IPS DF 6.9 (cell line): Measurements from ENCODE around the gene TFF2.

Source experiments
- DNase-seq: peaks from one replicate; pipeline ENCODE4 v3.0.0-alpha.2; 2013; ENCODE audit warnings: low read depth, low spot score
- H3K27ac ChIP-seq: one replicate; pipeline ENCODE4 v1.5.1; 2013; ENCODE audit warnings: low read length, control low read depth
- H3K27me3 ChIP-seq: 2 replicates; pipeline ENCODE4 v1.6.1; 2013; ENCODE audit warnings: mild to moderate bottlenecking, low read length; ENCODE audit not compliant: control insufficient read depth, insufficient read depth
- H3K36me3 ChIP-seq: 2 replicates; pipeline ENCODE4 v1.6.1; 2013; ENCODE audit warnings: low read length; ENCODE audit not compliant: control insufficient read depth, insufficient read depth
- H3K4me1 ChIP-seq: 2 replicates; pipeline ENCODE4 v1.6.1; 2013; ENCODE audit warnings: low read length; ENCODE audit not compliant: control insufficient read depth, insufficient read depth
- H3K4me3 ChIP-seq: 2 replicates; pipeline ENCODE4 v1.5.1; 2013; ENCODE audit warnings: mild to moderate bottlenecking, low read length
- H3K9me3 ChIP-seq: 2 replicates; pipeline ENCODE4 v1.6.1; 2013; ENCODE audit warnings: low read length, inconsistent platforms; ENCODE audit not compliant: control insufficient read depth, insufficient read depth
- WGBS: extraction: QIAGEN DNeasy Blood & Tissue Kit; methylation state at CpG from one replicate; pipeline ENCODE4 v1.1.7; 2013; ENCODE audit warnings: mixed read lengths, missing lambda C conversion rate; ENCODE audit not compliant: insufficient read length, insufficient coverage; 5-methylcytosine and 5-hydroxymethylcytosine counted together

The TFF2 gene

DNA sequence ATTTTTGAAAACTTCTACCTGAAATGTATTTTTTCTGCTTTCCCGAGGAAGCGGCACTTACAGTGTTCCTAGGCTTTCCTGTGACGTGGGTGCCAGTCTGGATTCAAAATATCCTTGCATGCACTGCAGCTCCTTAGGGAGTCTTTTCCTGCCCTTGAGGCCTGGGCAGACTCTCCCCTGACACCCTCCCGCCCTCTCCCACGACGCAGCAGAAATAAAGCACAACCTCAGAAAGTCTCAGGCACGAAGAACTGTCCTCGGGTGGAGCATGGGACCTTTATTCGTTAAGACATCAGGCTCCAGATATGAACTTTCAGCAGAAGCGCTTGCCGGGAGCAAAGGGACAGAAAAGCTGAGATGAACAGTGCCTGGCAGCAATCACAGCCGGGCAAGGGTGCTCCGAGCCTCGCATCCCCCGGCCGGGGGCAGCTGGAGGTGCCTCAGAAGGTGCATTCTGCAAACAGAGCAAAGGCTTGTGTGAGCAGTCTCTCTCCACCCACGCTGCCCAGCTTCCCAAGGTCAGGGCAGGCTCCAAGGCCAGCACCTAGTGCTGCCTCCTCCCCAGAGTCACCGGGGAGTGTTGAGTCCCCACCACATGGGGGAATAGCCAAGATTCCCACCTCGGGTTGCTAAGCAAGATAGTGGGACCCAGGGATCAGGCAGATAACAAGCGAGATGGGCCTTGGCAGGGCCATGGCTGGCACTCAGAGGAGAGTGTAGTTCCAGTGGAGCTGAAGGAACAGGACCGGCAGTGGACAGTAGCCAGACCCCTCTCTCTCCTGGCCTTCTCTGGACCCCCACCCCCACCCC, 38.8 kb downstream of the TFF2 start:
- no peak for DNase-seq
- Histone ChIP-seq H3K36me3 (no peaks in the 10 kb centered on the region), H3K4me1 (peaks cover 9% of the 10 kb centered on the region), H3K4me3 (no peak overlapping the region), H3K9me3 (no peaks in the 10 kb centered on the region), H3K27me3 (no peaks in the 10 kb centered on the region), H3K27ac (no peak overlapping the region)
- no CpG with 5 or more reads among the region's 21 CpGs for WGBS

GRCh38 chr21:42311160-42311559, 39.6 kb downstream of the TFF2 start:
- Histone ChIP-seq H3K27ac (no peak overlapping the region), H3K27me3 (no peaks in the 10 kb centered on the region), H3K36me3 (no peaks in the 10 kb centered on the region), H3K9me3 (no peaks in the 10 kb centered on the region), H3K4me3 (no peak overlapping the region), H3K4me1 (peaks cover 6% of the 10 kb centered on the region)
- WGBS, result no CpG with 5 or more reads among the region's 14 CpGs
- DNase-seq, result no peak

- Histone ChIP-seq H3K27ac (no peak overlapping the region), H3K4me3 (no peak overlapping the region), H3K36me3 (no peaks in the 10 kb centered on the region), H3K9me3 (no peaks in the 10 kb centered on the region), H3K4me1 (peaks cover 6% of the 10 kb centered on the region), H3K27me3 (no peaks in the 10 kb centered on the region)
- DNase-seq, result no peak
- WGBS, result no CpG with 5 or more reads among the region's 12 CpGs
These were observed 40.3 kb downstream of the TFF2 start for GRCh38 chr21:42310411-42311001.

DNA sequence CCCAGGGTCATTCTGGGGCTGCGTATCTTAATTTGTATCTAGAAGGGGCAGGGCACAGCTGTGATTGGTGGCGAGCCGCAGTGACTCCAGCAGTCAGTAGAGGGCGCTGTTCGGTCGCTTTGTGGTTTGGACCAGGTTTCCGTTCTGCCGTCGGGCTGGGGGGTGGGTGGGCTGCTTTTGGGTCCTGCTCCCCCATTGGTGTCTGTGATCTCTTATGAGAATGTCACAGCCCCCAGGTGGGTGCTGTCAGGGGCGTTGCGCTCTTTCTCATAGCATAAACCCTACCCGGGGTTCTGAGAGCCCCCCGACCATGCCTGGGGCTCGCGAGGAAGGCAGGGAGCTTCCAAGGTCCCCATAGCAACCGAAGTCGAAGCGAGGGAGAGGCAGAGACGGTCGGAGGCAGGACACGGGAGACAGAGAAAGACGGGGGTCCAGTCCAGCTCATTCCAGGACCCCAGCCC, 41.0 kb downstream of the TFF2 start:
- H3K4me1 ChIP-seq, result peaks cover 6% of the 10 kb centered on the region
- no CpG with 5 or more reads among the region's 22 CpGs for WGBS
- no peaks in the 10 kb centered on the region for H3K36me3 ChIP-seq
- no peaks in the 10 kb centered on the region for H3K27me3 ChIP-seq
- no peak overlapping the region; the same call in 1 of the 2 replicates for H3K4me3 ChIP-seq
- H3K9me3 ChIP-seq, result no peaks in the 10 kb centered on the region
- no peak overlapping the region for H3K27ac ChIP-seq
- DNase-seq, result peak; percentile 45

GRCh38 chr21:42308914-42309752, 41.7 kb downstream of the TFF2 start:
- Histone ChIP-seq H3K27me3 (no peaks in the 10 kb centered on the region), H3K27ac (no peak overlapping the region), H3K36me3 (no peaks in the 10 kb centered on the region), H3K4me1 (peaks cover 6% of the 10 kb centered on the region), H3K9me3 (no peaks in the 10 kb centered on the region), H3K4me3 (no peak overlapping the region)
- DNase-seq, result no peak
- no CpG with 5 or more reads among the region's 23 CpGs for WGBS

DNA sequence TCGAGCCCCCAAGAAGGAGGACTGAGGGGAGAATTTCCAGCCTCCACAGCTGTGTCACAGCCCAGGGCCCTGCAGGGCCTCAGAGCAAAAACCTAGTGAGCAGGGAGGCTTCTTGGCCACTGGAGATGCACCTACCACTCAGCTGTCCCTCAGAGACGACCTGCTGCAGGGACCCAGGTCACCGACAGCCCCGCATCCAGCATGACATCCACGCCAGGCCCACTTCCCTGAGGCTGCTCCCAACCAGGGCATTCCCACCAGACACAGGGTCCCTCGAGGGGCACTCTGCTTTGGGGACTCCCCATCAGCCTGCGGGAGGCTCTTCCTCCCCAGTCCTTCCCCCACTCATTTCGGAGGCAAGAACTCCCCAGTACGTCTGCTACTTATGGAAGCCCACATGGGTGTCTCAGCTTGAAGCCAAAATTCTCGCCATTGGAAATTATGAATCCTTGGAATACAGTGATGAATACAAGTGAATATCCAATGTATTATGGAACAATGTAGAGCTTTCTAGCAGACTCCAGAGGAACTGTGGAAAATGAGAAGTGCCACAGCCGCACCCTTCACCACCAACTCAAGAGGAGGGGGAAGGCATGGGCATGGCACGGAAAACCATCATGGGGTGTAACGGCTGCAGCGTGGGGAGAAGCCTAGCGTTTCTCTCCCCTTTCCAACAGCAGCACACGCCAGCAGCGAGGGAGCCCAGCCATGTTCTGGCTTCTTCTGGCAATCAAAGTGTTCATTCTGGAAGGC, 42.5 kb downstream of the TFF2 start:
- no peak overlapping the region for H3K4me3 ChIP-seq
- H3K27me3 ChIP-seq, result no peaks in the 10 kb centered on the region
- H3K9me3 ChIP-seq, result no peaks in the 10 kb centered on the region
- no peak overlapping the region for H3K27ac ChIP-seq
- no CpG with 5 or more reads among the region's 17 CpGs for whole genome bisulfite sequencing
- peaks cover 5% of the 10 kb centered on the region for H3K4me1 ChIP-seq
- H3K36me3 ChIP-seq, result no peaks in the 10 kb centered on the region
- no peak for DNase-seq

- H3K4me3 ChIP-seq, result no peak overlapping the region
- H3K9me3 ChIP-seq, result no peaks in the 10 kb centered on the region
- no peaks in the 10 kb centered on the region for H3K4me1 ChIP-seq
- H3K36me3 ChIP-seq, result no peaks in the 10 kb centered on the region
- DNase-seq, result no peak
- H3K27me3 ChIP-seq, result no peaks in the 10 kb centered on the region
- no peak overlapping the region for H3K27ac ChIP-seq
- no CpG with 5 or more reads among the region's 5 CpGs for WGBS
These were observed 43.7 kb downstream of the TFF2 start for GRCh38 chr21:42307106-42307505.

DNA sequence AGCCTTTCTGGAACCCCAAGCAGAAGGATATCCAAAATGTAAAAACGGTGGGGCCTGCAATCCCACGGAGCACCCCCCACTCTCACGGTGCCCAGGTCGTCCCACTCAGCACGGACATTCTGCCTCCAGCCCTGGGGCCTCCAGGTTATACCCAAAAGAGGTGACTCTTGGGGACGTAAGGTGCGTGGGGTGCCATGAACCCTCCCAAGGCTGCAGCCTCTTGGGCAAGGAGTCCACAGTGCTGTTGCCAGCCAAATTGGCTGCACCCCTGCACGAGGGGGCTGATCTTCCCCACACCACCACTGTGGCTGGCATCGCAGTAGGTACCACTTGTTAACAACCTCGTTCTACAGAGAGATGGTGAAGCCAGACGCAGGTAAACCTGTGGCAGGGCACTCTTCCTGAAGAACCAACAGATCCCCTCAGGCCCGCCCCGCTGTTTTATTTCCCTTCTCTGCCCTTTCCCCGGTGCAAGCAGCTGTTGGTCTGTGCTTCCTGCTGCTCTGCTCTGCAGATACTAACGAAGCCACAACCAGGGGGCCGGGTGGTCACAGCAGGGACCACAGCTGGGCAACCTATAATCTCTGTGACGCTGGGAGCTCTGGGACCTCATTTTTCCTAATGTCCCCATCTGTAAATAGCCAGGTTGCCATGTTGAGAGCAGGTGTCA, 44.3 kb downstream of the TFF2 start:
- Histone ChIP-seq H3K27me3 (no peaks in the 10 kb centered on the region), H3K9me3 (no peaks in the 10 kb centered on the region), H3K27ac (no peak overlapping the region), H3K4me1 (no peaks in the 10 kb centered on the region), H3K36me3 (no peaks in the 10 kb centered on the region), H3K4me3 (no peak overlapping the region)
- WGBS, result no CpG with 5 or more reads among the region's 17 CpGs
- DNase-seq, result no peak

- Histone ChIP-seq H3K27ac (no peak overlapping the region), H3K36me3 (no peaks in the 10 kb centered on the region), H3K9me3 (no peaks in the 10 kb centered on the region), H3K4me1 (no peaks in the 10 kb centered on the region), H3K4me3 (no peak overlapping the region), H3K27me3 (no peaks in the 10 kb centered on the region)
- no peak for DNase-seq
- no CpG with 5 or more reads among the region's 33 CpGs for WGBS
These were observed 45.1 kb downstream of the TFF2 start for GRCh38 chr21:42305707-42306147.
